AG09319 (cell line): ENCODE results near the gene PTCH1.

Experiments used
- DNase-seq: peaks from one replicate; pipeline ENCODE4 v3.0.0-alpha.2; 2010; ENCODE audit warnings: low read depth; ENCODE audit errors: extremely low read depth
- CTCF ChIP-seq: IDR thresholded peaks from 2 replicates; pipeline ENCODE4 v1.5.1; 2011; ENCODE audit warnings: low read depth, mild to moderate bottlenecking, inconsistent platforms, low read length, moderate library complexity

Gene PTCH1

GRCh38 chr9:95503369-95503768 lies 13.4 kb downstream of the PTCH1 start:
- TF ChIP-seq CTCF, result no peak
- DNase-seq, result no peak

- no peak for DNase-seq
- TF ChIP-seq CTCF, result no peak
Measured at GRCh38 chr9:95502248-95502647, 14.5 kb downstream of the PTCH1 start.

- DNase-seq, result peak; percentile 29
- no peak for TF ChIP-seq CTCF
Measured at GRCh38 chr9:95499847-95500246, 16.9 kb downstream of the PTCH1 start.

- no peak for TF ChIP-seq CTCF
- DNase-seq, result no peak
Measured at GRCh38 chr9:95499046-95499676, 17.6 kb downstream of the PTCH1 start.

- DNase-seq, result no peak
- no peak for TF ChIP-seq CTCF
Measured at GRCh38 chr9:95498641-95499040, 18.1 kb downstream of the PTCH1 start.

- peak; percentile 90 for DNase-seq
- TF ChIP-seq CTCF, result no peak
Measured at GRCh38 chr9:95497772-95498171, 19.0 kb downstream of the PTCH1 start.

GRCh38 chr9:95496687-95497086 lies 20.1 kb downstream of the PTCH1 start:
- DNase-seq, result no peak
- TF ChIP-seq CTCF, result no peak
